Prostate gland (tissue), 2 donors: ENCODE results near the gene COL6A5.

Source experiments
- POLR2A ChIP-seq: fragments of 450-650 bp; IDR thresholded peaks from one replicate; pipeline ENCODE4 v1.6.1; 2016; ENCODE audit warnings: antibody characterized with exemption, mild to moderate bottlenecking
- POLR2AphosphoS5 ChIP-seq: sonication (generic); formaldehyde crosslinking; IDR thresholded peaks from one replicate; pipeline ENCODE4 v1.6.1; 2017; ENCODE audit warnings: antibody characterized with exemption
- TF ChIP-seq, protein P1 (sequence below), 4 experiments: fragments of 200-600 bp in 2 of 4; fragments of 450-650 bp in 2 of 4; sonication (generic) in 2 of 4; IDR thresholded peaks; 1 replicate in 3 of 4; 2 replicates in 1 of 4; pipeline ENCODE4 v1.5.1; 2016 to 2019; ENCODE audit warnings: antibody characterized with exemption in 4 of 4, mild to moderate bottlenecking in 2 of 4, moderate library complexity in 2 of 4

DNA sequence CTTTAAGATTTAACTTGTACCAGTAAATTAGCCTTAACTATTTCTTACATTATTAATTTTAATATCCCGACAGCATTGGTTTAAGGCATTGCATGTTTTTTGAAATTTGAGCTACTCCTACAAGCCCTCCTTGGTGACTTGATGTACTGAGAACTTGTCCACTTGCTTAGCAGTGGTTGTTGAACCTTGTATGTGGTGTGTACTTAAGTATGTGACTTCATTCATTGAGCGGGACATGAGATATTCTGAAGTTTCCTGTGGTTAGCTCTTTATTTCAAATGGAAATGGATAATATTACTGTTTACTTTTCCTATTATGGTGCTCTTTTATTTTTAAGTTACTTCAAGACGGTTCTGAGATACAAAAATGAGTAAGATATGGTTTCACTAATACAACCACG is 3.6 kb upstream of the COL6A5 start:
- TF ChIP-seq, protein P1, sequence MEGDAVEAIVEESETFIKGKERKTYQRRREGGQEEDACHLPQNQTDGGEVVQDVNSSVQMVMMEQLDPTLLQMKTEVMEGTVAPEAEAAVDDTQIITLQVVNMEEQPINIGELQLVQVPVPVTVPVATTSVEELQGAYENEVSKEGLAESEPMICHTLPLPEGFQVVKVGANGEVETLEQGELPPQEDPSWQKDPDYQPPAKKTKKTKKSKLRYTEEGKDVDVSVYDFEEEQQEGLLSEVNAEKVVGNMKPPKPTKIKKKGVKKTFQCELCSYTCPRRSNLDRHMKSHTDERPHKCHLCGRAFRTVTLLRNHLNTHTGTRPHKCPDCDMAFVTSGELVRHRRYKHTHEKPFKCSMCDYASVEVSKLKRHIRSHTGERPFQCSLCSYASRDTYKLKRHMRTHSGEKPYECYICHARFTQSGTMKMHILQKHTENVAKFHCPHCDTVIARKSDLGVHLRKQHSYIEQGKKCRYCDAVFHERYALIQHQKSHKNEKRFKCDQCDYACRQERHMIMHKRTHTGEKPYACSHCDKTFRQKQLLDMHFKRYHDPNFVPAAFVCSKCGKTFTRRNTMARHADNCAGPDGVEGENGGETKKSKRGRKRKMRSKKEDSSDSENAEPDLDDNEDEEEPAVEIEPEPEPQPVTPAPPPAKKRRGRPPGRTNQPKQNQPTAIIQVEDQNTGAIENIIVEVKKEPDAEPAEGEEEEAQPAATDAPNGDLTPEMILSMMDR (IDR thresholded peaks at IDR 0.05), result no peak
- TF ChIP-seq POLR2A (no peak), POLR2AphosphoS5 (no peak)
